Neural progenitor cell (in vitro differentiated cells): Measurements from ENCODE around the gene FAF1.

Experiments used
- EZH2 ChIP-seq: fragments of 200-600 bp; sonication (generic); IDR thresholded peaks from 2 replicates; pipeline ENCODE4 v1.6.1; 2017; ENCODE audit warnings: antibody characterized with exemption, mild to moderate bottlenecking, moderate library complexity
- TF ChIP-seq, protein P1 (sequence below): fragments of 200-600 bp; sonication (generic); IDR thresholded peaks from 2 replicates; pipeline ENCODE4 v1.5.1; 2017; ENCODE audit warnings: antibody characterized with exemption, mild to moderate bottlenecking

DNA sequence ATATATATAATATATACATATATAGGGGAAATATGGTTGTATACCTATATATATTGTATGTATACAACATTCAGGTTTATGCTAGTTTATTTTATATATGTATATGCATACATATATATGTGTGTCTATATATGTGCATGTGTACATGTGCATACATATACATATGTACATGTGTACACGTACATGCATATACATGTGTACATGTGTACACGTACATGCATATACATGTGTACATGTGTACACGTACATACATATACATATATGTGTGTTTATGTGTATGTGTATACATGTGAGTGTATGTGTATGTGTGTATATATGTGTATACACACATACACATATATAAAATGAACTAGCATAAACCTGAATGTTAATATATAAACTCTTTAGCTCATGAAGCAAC lies 220.9 kb downstream of the FAF1 start:
- TF ChIP-seq EZH2: no peak
- TF ChIP-seq, protein P1, sequence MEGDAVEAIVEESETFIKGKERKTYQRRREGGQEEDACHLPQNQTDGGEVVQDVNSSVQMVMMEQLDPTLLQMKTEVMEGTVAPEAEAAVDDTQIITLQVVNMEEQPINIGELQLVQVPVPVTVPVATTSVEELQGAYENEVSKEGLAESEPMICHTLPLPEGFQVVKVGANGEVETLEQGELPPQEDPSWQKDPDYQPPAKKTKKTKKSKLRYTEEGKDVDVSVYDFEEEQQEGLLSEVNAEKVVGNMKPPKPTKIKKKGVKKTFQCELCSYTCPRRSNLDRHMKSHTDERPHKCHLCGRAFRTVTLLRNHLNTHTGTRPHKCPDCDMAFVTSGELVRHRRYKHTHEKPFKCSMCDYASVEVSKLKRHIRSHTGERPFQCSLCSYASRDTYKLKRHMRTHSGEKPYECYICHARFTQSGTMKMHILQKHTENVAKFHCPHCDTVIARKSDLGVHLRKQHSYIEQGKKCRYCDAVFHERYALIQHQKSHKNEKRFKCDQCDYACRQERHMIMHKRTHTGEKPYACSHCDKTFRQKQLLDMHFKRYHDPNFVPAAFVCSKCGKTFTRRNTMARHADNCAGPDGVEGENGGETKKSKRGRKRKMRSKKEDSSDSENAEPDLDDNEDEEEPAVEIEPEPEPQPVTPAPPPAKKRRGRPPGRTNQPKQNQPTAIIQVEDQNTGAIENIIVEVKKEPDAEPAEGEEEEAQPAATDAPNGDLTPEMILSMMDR: no peak
